HepG2 (cell line): Measurements from ENCODE around the gene CST3. TPM values are rescaled to one million over a fixed set of nuclear protein-coding genes. Genes with fewer than 3 reads are reported as not detected.

Experiments
- DNMT3B ChIP-seq: conservative IDR thresholded peaks from 2 replicates; pipeline ENCODE4 v1.6.1; 2016; ENCODE audit warnings: missing biosample characterization, control low read depth
- EEA1 ChIP-seq: sonication (generic); formaldehyde crosslinking; IDR thresholded peaks from 2 replicates; pipeline ENCODE4 v1.5.1; 2020; ENCODE audit warnings: mild to moderate bottlenecking, missing genetic modification reagents, borderline replicate concordance
- KDM4B ChIP-seq: sonication (generic); formaldehyde crosslinking; IDR thresholded peaks from 2 replicates; pipeline ENCODE4 v1.4.0; 2020; ENCODE audit warnings: missing genetic modification reagents
- MED13 ChIP-seq: sonication (generic); formaldehyde crosslinking; IDR thresholded peaks from 2 replicates; pipeline ENCODE4 v1.5.0; 2020; ENCODE audit warnings: missing genetic modification reagents
- MXI1 ChIP-seq: IDR thresholded peaks from 3 replicates; pipeline ENCODE4 v1.6.1; 2012; ENCODE audit warnings: low read depth, low read length, inconsistent platforms, borderline replicate concordance
- MZF1 ChIP-seq: sonication (generic); formaldehyde crosslinking; IDR thresholded peaks from 2 replicates; pipeline ENCODE4 v1.8.1; 2023; ENCODE audit warnings: mild to moderate bottlenecking, missing genetic modification reagents, borderline replicate concordance
- SP1 ChIP-seq, 2 experiments: fragments of 450-650 bp in 1 of 2; sonication (generic) in 1 of 2; formaldehyde crosslinking in 1 of 2; IDR thresholded peaks; 2 replicates each; pipeline versions ENCODE4 v1.4.0 to v1.6.1; 2016 to 2020; ENCODE audit warnings: missing genetic modification reagents in 1 of 2
- ZKSCAN1 ChIP-seq: fragments of 150-350 bp; IDR thresholded peaks from 2 replicates; pipeline ENCODE4 v1.6.1; 2014; ENCODE audit warnings: low read length
- ZNF10 ChIP-seq: sonication (generic); formaldehyde crosslinking; IDR thresholded peaks from 2 replicates; pipeline ENCODE4 v1.4.0; 2020; ENCODE audit warnings: mild to moderate bottlenecking, low read depth, missing genetic modification reagents, borderline replicate concordance
- ZNF264 ChIP-seq: sonication (generic); formaldehyde crosslinking; IDR thresholded peaks from 2 replicates; pipeline ENCODE4 v1.4.0; 2020; ENCODE audit warnings: missing genetic modification reagents
- ZNF816 ChIP-seq: sonication (generic); formaldehyde crosslinking; IDR thresholded peaks from 2 replicates; pipeline ENCODE4 v1.8.0; 2022; ENCODE audit warnings: missing genetic modification reagents, mild to moderate bottlenecking, borderline replicate concordance
- polyA plus RNA-seq, 8 experiments: library from polyadenylated mRNA; depleted of rRNA in 3 of 8; stranded (reverse) in 7 of 8; unstranded in 1 of 8; fragments of >200 nt; fragmentation: Illumina TruSeq in 4 of 8; extraction: Trizol in 4 of 8; gene quantifications; 2 replicates each; pipeline versions ENCODE4 v1.2.1 to v1.2.3, GENCODE V29; 2011 to 2016; ENCODE audit warnings: low read depth in 4 of 8, missing spikeins in 1 of 8, mixed read lengths in 1 of 8; ENCODE audit not compliant: insufficient read depth in 1 of 8
- total RNA-seq, 5 experiments: library from RNA; depleted of rRNA; stranded (reverse); fragments of >200 nt; fragmentation: Illumina TruSeq; extraction: Trizol; gene quantifications; 2 replicates each; pipeline ENCODE4 v1.2.3, GENCODE V29; 2016; ENCODE audit warnings: low read depth in 1 of 5
- TF ChIP-seq, protein P1 (sequence below): IDR thresholded peaks from 2 replicates; pipeline ENCODE4 v1.6.1; 2012; ENCODE audit warnings: low read length, improper control_type of control experiment
- TF ChIP-seq, protein P2 (sequence below): sonication (generic); formaldehyde crosslinking; IDR thresholded peaks from 2 replicates; pipeline ENCODE4 v1.4.0; 2020; ENCODE audit warnings: missing genetic modification reagents, mild to moderate bottlenecking, borderline replicate concordance
- TF ChIP-seq, protein P3 (sequence below): sonication (generic); formaldehyde crosslinking; IDR thresholded peaks from 2 replicates; pipeline ENCODE4 v1.4.0; 2020; ENCODE audit warnings: missing genetic modification reagents
- TF ChIP-seq, protein P4 (sequence below): sonication (generic); formaldehyde crosslinking; conservative IDR thresholded peaks from 2 replicates; pipeline ENCODE4 v1.4.0; 2020; ENCODE audit warnings: missing genetic modification reagents
- TF ChIP-seq, protein P5 (sequence below): sonication (generic); formaldehyde crosslinking; IDR thresholded peaks from 2 replicates; pipeline ENCODE4 v1.4.0; 2020; ENCODE audit warnings: mild to moderate bottlenecking, missing genetic modification reagents
- TF ChIP-seq, protein P6 (sequence below): IDR thresholded peaks from 2 replicates; pipeline ENCODE4 v1.6.1; 2016; ENCODE audit warnings: missing compliant biosample characterization, missing genetic modification reagents, borderline replicate concordance

The CST3 gene
- total and polyA plus RNA-seq, 2 of the 13 experiments (the other 11 are each of a cell fraction or from before 2014, with no cell fraction given), result 690 to 1,005 TPM

DNA sequence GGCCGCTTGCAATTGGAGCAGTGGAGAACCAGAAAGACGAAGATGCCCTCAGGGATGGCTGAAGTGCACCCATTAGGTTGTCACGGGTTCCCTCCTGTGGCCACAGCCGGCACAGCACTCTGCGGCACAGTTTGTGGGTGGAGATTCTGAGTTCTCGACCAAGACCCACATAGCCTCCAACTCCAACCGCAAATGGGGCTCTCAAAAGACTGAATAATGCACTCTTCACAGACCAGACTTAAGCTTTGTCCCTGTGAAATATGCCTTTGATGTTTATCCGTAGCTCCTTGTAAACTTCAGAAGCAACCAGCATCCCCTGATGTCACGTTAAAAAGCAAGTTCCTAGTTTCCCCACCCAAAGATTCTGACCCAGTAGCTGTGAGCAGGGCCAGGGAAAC lies 31.1 kb downstream of the CST3 start (continued):
- TF ChIP-seq DNMT3B (CRISPR knock-in tag), result no peak
- TF ChIP-seq, protein P1, sequence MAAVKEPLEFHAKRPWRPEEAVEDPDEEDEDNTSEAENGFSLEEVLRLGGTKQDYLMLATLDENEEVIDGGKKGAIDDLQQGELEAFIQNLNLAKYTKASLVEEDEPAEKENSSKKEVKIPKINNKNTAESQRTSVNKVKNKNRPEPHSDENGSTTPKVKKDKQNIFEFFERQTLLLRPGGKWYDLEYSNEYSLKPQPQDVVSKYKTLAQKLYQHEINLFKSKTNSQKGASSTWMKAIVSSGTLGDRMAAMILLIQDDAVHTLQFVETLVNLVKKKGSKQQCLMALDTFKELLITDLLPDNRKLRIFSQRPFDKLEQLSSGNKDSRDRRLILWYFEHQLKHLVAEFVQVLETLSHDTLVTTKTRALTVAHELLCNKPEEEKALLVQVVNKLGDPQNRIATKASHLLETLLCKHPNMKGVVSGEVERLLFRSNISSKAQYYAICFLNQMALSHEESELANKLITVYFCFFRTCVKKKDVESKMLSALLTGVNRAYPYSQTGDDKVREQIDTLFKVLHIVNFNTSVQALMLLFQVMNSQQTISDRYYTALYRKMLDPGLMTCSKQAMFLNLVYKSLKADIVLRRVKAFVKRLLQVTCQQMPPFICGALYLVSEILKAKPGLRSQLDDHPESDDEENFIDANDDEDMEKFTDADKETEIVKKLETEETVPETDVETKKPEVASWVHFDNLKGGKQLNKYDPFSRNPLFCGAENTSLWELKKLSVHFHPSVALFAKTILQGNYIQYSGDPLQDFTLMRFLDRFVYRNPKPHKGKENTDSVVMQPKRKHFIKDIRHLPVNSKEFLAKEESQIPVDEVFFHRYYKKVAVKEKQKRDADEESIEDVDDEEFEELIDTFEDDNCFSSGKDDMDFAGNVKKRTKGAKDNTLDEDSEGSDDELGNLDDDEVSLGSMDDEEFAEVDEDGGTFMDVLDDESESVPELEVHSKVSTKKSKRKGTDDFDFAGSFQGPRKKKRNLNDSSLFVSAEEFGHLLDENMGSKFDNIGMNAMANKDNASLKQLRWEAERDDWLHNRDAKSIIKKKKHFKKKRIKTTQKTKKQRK, result no peak
- no peak for TF ChIP-seq MZF1 (CRISPR knock-in tag)
- TF ChIP-seq SP1 (IDR thresholded peaks at IDR 0.05), result no peak
- TF ChIP-seq SP1 (CRISPR knock-in tag; IDR thresholded peaks at IDR 0.05), result 0 out of 2 replicates have a peak, but pooled peaks have one; percentile 13
- no peak for TF ChIP-seq MED13
- 0 out of 2 replicates have a peak, but pooled peaks have one; percentile 18 for TF ChIP-seq ZNF816 (CRISPR knock-in tag)
- TF ChIP-seq, protein P2, sequence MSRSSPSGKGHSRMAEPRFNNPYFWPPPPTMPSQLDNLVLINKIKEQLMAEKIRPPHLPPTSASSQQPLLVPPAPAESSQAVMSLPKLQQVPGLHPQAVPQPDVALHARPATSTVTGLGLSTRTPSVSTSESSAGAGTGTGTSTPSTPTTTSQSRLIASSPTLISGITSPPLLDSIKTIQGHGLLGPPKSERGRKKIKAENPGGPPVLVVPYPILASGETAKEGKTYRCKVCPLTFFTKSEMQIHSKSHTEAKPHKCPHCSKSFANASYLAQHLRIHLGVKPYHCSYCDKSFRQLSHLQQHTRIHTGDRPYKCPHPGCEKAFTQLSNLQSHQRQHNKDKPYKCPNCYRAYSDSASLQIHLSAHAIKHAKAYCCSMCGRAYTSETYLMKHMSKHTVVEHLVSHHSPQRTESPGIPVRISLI (CRISPR knock-in tag), result no peak
- TF ChIP-seq, protein P3, sequence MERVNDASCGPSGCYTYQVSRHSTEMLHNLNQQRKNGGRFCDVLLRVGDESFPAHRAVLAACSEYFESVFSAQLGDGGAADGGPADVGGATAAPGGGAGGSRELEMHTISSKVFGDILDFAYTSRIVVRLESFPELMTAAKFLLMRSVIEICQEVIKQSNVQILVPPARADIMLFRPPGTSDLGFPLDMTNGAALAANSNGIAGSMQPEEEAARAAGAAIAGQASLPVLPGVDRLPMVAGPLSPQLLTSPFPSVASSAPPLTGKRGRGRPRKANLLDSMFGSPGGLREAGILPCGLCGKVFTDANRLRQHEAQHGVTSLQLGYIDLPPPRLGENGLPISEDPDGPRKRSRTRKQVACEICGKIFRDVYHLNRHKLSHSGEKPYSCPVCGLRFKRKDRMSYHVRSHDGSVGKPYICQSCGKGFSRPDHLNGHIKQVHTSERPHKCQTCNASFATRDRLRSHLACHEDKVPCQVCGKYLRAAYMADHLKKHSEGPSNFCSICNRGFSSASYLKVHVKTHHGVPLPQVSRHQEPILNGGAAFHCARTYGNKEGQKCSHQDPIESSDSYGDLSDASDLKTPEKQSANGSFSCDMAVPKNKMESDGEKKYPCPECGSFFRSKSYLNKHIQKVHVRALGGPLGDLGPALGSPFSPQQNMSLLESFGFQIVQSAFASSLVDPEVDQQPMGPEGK, result peak; percentile 43; the same call in 1 of the 2 replicates
- no peak for TF ChIP-seq ZNF10
- TF ChIP-seq, protein P4, sequence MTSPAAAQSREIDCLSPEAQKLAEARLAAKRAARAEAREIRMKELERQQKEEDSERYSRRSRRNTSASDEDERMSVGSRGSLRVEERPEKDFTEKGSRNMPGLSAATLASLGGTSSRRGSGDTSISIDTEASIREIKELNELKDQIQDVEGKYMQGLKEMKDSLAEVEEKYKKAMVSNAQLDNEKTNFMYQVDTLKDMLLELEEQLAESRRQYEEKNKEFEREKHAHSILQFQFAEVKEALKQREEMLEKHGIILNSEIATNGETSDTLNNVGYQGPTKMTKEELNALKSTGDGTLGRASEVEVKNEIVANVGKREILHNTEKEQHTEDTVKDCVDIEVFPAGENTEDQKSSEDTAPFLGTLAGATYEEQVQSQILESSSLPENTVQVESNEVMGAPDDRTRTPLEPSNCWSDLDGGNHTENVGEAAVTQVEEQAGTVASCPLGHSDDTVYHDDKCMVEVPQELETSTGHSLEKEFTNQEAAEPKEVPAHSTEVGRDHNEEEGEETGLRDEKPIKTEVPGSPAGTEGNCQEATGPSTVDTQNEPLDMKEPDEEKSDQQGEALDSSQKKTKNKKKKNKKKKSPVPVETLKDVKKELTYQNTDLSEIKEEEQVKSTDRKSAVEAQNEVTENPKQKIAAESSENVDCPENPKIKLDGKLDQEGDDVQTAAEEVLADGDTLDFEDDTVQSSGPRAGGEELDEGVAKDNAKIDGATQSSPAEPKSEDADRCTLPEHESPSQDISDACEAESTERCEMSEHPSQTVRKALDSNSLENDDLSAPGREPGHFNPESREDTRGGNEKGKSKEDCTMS, result no peak
- TF ChIP-seq ZKSCAN1, result no peak
- TF ChIP-seq ZNF264 (CRISPR knock-in tag), result no peak
- TF ChIP-seq, protein P5, sequence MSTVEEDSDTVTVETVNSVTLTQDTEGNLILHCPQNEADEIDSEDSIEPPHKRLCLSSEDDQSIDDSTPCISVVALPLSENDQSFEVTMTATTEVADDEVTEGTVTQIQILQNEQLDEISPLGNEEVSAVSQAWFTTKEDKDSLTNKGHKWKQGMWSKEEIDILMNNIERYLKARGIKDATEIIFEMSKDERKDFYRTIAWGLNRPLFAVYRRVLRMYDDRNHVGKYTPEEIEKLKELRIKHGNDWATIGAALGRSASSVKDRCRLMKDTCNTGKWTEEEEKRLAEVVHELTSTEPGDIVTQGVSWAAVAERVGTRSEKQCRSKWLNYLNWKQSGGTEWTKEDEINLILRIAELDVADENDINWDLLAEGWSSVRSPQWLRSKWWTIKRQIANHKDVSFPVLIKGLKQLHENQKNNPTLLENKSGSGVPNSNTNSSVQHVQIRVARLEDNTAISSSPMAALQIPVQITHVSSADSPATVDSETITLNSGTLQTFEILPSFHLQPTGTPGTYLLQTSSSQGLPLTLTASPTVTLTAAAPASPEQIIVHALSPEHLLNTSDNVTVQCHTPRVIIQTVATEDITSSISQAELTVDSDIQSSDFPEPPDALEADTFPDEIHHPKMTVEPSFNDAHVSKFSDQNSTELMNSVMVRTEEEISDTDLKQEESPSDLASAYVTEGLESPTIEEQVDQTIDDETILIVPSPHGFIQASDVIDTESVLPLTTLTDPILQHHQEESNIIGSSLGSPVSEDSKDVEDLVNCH, result no peak
- no peak for TF ChIP-seq EEA1
- TF ChIP-seq, protein P6, sequence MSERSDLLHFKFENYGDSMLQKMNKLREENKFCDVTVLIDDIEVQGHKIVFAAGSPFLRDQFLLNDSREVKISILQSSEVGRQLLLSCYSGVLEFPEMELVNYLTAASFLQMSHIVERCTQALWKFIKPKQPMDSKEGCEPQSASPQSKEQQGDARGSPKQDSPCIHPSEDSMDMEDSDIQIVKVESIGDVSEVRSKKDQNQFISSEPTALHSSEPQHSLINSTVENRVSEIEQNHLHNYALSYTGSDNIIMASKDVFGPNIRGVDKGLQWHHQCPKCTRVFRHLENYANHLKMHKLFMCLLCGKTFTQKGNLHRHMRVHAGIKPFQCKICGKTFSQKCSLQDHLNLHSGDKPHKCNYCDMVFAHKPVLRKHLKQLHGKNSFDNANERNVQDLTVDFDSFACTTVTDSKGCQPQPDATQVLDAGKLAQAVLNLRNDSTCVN (CRISPR knock-in tag), result no peak; the same call in 1 of the 2 replicates
- no peak for TF ChIP-seq MXI1
- TF ChIP-seq KDM4B, result no peak
